GM21619 (cell line): ENCODE data around the gene ZBTB6.
"Not testable (repeated sequence)": the region's sequence is repeated elsewhere in the genome, so short reads cannot be mapped to it uniquely, and the experiment has no call there.

Experiments
- ATAC-seq: cut with Tn5 transposase; IDR thresholded peaks from one replicate; pipeline ENCODE4 v1.9.1; 2021; ENCODE audit not compliant: unreplicated experiment

Gene ZBTB6

DNA sequence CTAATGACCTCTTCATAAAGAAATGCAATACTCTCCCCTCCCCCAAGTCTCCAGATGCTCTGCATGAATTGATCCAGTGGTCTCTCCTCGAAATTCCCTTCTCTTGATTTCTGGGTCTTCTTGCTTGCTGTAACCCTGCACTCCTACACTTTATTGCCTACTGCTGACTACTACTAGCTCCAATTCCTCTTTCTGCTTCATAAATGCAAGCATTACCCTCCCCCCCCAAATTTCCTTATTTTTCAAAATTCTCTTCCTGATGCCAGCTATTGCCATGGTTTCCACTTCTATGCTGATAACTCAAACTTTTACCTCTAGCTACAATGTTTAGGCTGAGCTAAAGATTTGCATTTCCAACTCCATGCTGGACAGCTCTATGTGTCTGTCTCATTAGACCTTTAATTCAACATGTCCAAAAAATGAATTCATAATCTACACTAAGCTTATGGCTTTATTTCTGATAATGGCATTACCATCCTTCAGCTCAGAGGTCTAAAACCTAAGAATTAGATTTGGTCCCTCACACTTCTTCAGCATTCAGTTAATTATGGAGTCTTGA lies 16.8 kb upstream of the ZBTB6 start:
- no peak for ATAC-seq

DNA sequence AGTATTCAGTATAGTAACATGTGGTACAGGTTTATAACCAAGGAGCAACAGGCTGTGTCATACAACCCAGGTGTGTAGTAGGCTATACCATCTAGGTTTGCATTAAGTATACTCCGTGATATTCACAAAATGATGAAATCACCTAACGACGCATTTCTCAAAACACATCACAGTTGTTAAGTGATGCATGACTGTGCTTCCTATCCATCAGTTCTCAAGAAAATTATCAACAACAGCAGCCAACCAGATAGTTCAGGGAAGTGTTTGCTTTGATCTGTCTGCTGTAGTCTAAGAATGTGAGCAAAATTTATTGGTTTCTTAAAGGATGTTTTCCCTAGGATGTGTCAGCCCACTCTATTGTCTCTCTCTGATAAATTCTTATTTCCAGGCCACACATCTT lies 10.8 kb upstream of the ZBTB6 start:
- no peak for ATAC-seq

DNA sequence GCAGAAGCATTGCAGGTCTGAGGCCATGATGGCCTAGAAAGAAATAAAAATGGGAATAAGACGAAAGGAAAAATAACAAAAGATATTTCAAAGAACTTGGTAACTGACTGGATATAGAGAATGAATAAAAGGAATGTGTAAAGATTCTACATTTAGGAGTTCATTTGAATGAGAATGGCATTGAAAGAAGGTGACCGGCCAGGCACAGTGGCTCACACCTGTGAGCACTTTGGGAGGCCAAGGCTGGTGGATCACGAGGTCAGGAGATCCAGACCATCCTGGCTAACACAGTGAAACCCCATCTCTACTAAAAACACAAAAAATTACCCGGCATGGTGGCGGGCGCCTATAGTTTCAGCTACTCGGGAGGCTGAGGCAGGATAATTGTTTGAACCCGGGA lies 9.6 kb upstream of the ZBTB6 start:
- no peak for ATAC-seq

DNA sequence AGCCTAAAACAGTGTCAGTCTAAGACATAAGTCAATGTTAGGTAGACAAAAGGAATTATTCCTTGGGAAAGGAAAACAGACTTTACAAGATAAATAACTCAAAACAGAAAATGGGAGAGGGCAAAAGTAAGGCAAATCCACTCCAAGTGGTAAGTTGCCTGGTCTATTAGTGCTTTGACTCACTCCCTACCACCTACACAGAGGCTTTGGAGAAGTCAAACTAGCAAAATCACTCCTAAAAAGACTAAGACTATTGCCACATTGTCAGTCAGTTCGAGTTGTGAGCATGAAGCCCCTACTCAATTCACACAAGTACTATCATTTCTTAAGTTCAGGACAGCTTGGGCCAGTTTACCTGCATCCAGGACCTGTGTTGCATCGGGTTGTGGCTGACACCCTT lies 5.2 kb upstream of the ZBTB6 start:
- no peak for ATAC-seq

DNA sequence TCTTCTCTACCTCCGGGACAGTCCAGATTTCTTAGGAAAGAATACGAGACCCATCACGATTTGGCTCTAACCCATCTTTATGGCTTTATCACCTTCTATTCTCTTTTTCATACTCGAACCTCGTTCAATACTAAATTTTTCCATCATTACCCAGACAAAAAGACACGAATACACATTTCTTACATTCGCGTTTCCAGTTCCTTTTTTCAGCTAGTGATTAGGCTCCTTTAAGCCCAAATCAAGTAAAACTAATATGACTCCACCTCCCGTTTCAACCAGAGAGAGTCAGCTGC lies 506 bp downstream of the ZBTB6 start:
- no peak for ATAC-seq

DNA sequence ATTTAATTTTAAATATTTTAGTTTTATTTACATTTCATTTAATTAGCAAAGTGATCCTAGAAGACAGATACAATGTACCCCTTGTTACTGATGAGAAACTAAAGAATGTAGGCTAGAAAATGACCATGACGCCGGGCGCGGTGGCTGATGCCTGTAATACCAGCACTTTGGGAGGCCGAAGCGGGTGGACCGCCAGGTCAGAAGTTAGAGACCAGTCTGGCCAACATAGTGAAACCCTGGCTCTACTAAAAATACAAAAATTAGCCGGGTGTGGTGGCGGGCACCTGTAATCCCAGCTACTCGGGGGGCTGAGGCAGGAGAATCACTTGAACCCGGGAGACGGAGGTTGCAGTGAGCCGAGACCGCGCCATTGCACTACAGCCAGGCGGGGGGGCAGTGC lies 7.0 kb downstream of the ZBTB6 start:
- ATAC-seq = not testable (repeated sequence)

DNA sequence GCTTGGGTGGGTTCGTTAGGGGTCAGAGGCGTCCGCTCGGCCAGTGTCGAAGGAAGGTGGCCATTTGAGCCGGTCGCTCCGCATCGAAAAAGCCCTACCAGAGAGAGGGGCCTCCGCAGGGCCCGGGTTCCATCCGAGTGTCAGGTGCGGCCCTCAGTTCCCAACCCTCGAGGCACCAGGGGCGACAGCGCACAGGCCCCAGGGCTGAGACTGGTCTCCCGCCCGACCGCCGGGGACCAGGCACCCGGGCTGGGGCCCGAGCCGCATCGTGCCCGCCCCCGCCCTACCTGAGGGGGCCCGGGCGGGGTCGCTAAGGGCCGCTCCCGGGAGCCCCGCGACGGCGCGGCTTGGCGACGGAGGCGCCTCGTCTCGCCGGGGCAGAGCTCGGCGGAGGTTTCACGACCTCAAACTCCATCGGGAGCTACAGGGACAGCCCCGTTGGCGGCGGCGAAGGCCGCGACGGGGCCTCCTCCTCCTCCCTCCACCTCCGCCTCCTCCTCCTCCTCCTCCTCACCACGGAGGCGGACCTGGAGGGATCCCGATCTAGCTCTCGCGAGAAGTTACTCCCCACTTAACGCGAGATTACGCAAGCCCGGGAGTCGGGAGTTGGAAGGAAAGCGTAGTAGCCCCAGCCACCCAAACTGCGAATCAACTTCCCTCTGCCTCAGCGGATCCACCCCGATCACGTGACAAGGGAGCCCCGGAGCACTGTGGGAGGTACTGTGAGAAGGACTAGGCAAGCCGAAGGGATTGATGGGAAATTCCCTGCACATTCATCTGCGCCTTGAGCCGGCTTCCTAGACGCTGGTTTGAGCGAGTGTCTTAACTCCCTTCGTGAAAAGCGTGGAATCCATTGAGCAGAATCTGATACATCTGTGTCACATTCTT lies 8.1 kb downstream of the ZBTB6 start, which contains the start of gene RC3H2:
RC3H2 (minus strand) TSS at position 537 of the 888 bp plus-strand sequence. CDS start 7,850 bp downstream, outside the sequence.
- ATAC-seq = peak; percentile 85

DNA sequence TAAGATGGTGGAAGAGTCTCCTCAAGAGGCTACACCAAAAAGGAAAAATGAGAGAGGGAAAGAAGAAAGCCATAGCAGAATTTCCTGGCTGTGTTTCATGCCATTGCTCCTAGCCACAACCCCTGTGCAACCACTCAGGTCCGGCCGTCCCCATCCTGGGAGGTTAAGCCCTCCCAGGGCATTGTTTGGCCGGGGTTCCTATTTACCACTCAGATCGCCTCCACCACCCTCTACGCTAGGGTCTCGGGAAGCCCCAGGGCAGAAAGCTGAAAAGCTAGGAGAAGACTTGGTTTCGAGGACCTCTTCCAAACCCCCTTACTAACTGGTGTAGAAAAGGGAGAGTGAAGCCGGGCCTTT lies 8.7 kb downstream of the ZBTB6 start:
- peak; percentile 20 for ATAC-seq

DNA sequence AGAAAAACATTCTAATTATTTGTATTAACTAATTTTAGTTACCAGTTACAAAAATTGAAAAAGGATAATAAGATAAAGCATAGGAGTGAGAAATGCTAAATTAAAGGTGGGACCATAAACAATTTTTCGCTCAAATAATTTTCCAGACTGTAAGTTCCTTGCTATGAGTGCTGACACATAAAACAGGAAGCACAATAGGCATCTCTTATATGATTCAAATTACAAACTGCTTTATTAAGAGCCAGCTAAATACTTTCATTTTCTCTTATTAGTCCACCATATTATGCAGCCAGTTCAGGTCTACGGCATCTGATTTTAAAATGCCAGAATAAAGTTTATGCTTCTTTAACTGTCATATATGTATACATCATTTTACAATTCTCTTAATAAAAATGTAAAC lies 12.3 kb downstream of the ZBTB6 start:
- no peak for ATAC-seq

DNA sequence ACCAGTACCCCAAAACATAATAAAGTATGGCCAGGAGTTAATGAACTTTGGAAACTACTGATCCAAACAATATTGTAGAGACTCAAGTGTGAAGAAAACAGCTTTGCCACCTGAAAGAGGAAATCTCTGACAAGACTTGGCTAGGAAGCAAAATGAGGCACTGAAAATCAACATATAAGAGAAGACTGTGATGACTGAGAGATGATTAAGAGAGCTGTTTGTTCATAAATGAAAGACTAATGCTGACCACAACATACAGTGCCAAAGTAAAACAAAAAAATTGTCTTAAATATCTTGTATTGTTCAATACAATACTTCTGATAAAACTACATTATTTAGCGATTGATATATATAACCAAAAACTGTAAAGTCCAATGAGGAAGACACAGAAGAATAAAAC lies 15.2 kb downstream of the ZBTB6 start:
- no peak for ATAC-seq

DNA sequence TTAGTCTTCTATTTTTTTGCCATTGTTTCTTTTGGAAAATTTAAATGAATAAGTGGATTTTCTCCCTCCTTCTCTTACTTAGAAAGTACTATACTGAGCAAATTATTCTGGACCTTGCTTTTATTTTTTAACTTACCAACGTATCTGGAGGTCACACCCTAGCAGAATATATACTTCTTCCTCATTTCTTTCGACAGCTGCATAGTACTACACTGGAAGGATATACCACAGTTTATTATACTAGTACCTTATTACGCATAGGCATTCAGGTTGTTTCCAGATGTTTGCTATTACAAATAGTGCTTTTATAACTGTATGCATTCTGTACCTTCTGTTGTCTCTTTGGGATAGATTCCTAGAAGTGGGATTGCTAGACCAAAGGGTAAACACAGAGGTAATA lies 24.6 kb downstream of the ZBTB6 start:
- no peak for ATAC-seq

DNA sequence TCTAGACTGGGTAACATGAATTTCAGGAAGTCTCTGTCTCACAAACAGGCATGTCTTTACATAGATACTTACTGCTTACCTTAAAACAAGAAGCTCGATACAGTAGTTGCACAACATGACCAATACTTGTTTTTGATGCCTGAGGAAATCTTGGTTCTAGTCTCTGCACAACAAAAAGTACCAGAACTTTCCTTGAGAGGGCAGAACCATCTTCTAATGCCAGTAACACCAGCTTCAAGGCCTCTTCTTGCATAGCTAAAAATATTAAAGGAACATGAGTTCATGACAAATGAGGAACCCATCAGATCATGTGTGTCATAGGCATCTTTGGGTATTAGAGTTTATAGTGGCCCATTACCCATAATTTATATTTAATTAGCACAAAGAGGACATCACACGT lies 30.0 kb downstream of the ZBTB6 start:
- no peak for ATAC-seq

DNA sequence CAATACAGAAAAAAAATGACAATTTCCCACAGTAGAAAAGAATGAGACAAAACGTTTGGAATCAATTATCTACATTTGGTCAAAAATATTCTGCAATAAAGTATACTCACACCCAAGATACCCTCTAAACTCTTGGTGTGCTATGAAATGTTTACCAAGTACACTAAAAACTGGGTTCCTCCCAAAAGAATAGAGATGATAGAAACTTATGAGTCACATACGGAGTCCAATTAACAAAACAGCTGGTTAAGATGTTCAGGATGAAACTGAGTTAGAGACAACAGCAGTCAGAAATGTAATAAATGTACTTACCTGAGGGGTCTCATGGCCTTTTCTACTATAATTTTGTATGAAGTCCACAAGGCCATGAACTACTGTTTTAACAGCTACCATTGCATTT lies 33.7 kb downstream of the ZBTB6 start:
- ATAC-seq = no peak

DNA sequence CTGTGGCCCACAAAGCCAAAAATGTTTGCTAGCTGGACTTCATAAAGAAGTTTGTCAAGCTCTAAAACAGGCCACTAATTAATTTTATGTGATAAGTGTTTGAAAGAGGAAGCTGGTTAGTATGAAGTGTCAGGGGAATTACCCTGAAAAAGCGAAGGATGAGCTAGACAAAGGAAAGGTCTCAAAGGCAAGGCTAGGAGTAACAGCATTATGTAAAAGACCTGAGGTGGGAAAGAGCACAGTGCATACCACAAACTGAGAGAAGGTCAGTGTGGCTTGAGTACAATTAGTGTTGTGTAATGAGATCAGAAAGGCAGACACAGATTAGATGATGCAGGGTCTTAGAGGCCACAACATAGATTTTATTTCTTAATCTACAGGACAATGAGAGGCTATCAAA lies 37.6 kb downstream of the ZBTB6 start:
- ATAC-seq = no peak

DNA sequence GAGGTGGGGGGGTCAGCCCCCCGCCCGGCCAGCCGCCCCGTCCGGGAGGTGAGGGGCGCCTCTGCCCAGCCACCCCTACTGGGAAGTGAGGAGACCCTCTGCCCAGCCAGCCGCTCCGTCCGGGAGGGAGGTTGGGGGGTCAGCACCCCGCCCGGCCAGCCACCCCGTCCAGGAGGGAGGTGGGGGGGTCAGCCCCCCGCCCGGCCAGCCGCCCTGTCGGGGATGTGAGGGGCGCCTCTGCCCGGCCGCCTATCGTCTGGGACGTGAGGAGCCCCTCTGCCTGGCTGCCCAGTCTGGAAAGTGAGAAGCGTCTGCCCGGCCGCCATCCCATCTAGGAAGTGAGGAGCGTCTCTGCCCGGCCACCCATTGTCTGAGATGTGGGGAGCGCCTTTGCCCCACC lies 45.8 kb downstream of the ZBTB6 start:
- not testable (repeated sequence) for ATAC-seq

DNA sequence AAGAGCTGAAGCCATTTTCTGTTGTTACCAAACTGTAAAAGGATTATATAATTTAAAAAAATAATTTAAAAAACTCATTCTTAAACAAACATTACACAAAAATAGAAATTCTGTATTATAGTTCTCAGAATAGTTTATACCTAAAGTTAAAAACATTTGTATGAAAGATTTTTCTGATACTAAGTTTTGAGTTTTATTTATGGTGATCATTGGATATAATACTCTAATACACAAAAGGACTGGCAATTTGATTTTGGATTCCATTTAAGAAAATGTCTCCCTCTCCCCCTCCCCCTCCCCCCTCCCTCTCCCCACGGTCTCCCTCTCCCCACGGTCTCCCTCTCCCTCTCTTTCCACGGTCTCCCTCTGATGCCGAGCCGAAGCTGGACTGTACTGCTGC lies 47.0 kb downstream of the ZBTB6 start:
- ATAC-seq = no peak

DNA sequence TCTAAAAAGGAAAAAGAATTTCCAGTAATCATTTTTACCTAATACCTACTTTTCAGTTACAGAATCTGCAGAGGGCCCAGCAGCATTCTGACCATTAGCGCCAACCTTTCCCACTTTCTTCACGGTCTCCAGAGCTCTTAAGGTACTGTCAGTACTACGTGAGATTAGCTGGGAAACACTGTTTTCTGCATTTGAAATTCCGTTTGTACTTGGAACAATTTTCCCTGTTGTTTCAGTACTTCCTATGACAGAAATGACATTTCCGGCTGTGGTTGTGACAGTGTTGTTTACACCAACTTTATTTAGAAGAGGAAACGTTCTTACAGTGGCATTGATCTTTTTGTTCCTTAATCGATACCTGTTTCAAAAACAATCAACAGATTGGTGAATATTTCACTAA lies 47.8 kb downstream of the ZBTB6 start:
- no peak for ATAC-seq

DNA sequence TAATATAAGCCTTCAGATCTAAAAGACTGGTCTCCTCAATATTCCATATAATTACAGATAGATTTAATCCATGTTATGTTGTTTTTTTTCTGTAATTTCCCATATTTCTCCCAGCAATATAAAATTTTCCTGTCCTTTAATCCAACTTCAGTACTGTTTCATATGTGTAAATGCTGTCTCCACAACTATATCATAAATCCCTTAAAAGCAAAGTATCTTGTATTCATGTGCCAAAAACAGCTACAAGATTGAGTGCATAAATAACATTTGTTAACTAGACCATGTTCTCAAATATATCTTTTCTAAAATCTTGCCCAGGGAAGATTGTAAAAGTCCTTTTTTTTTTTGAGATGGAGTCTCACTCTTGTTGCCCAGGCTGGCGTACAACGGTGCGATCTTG lies 49.7 kb downstream of the ZBTB6 start:
- ATAC-seq = no peak

DNA sequence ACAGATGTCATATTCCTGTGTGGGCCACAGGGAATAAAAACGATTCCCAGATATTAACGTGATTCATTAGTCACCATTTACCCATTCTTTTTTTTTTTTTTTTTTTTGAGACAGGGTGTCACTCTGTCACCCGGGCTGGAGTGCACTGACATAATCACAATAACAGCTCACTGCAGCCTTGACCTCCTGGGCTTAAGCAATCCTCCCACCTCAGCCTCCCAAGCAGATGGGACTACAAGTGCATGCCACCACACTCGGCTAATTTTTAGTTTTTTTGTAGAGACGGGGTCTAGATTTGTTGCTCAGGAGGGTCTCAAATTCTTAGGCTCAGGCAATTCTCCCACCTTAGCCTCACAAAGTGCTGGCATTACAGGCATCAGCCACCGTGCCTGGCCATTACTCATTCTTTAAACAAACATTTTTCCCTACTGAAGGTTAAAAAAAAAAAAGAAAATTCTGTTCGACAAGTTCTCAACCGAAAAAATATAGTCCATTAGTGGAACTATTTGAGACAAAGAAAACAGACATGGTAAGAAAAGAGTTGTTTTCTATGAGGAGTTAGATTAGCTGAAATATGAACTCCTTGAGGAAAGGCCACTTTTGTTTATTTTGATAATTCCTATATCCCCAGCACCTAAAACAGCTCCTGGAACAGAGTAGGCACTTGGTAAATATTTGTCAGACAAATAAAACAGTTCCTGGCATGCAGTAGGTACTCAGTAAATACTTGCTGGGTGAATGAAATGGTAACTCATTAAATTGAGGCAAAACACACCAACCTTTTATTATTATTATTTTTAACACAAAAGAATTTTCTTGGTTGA lies 52.6 kb downstream of the ZBTB6 start:
- ATAC-seq = no peak
